Stimulated activated CD8-positive, alpha-beta memory T cell treated with anti-CD3 and anti-CD28 coated beads, Interleukin-7, amount 100 ng/mL, for 1 hour (primary cell): ENCODE results near the gene PCDHGA8.
"Not testable (repeated sequence)": the region's sequence is repeated elsewhere in the genome, so short reads cannot be mapped to it uniquely, and the experiment has no call there.

Experiments used
- DNase-seq, 2 donors: peaks; one replicate each; pipeline ENCODE4 v3.0.0-alpha.2; 2020; ENCODE audit warnings: low read depth in 2 of 2

The PCDHGA8 gene

DNA sequence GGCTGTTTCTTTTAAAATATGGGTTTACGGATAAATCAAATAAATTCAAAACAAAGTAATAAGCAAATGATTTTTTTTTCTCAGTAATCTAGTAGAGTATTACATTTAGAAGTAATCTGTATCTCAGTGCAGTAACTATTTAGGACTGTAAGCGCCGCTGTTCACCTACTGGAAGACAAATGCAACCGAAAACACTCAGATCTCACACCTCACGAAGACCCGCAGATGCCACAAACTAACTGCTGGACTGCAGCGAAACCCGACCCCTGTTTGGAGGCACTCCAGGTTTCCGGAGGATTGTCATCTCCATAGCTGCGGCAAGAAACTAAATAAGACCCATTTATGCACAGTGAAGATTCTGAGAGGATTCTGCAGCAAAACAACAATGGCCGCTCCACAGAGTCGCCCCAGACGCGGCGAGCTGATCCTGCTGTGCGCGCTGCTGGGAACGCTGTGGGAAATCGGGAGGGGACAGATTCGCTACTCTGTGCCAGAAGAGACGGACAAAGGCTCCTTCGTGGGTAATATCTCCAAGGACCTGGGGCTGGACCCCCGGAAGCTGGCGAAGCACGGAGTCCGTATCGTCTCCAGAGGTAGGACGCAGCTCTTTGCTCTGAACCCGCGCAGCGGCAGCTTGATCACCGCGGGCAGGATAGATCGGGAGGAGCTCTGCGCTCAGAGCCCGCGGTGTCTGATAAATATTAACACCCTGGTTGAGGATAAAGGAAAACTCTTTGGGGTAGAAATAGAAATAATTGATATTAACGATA, at the start of gene PCDHGA8:
TSS of gene PCDHGA8 (plus strand) at position 205 of the 770 bp plus-strand sequence. CDS start at position 386, 181 bp downstream.
- DNase-seq = no peak

DNA sequence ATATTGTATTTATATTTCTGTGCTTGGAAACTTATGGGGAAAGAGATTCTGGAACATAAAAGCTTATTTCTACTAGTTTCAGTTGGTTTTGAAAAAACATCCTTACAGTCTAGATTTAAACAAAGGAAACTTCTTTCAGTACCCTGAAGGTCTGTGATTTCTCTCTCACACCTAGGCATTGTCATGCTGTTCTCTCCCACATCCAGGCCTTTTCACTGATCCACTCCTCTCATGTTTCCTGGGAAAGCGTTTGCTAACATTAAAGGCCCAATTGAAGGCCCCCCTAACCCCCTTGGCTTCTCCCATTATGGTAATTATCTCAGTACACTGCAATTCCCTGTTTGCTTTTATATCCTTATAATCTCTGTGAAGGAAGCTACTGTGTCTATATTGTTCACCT, 49.7 kb upstream of the PCDHGA8 start:
- no peak for DNase-seq

DNA sequence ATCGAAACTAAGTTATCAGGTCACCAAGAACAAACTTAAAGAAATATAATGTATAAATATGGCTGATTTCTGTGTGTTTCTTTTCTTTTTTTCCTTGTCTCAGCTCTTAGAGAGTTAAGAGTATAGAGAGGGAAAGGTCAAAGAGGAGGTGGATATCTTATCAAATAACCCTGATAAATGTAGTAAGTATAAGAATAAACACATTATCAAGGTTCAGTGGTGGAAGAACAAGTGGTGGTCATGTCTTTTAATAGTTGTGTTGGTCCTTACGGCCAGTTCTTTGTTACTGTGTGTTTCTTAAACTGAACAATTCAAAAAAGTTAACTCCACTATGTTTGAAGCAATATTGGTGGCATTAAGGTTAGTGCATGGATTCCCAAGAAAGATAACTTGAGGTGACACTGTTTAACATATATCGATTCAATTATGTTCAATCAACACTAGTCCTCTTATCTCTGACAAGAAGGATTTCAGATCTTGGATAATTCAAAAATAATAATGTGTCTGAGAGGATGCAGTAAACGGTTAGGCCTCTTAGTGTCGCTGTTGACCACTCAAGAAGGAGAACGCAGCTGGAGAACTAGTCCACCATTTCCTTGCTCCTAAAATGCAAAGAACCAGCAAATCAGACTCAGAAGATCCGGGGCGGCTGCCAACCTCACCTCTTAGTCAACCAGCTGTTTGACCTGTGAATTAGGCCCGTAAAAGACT, 49.0 kb upstream of the PCDHGA8 start, which contains the start of gene PCDHGA3:
TSS of gene PCDHGA3 (plus strand) at position 588 of the 711 bp plus-strand sequence. CDS start 205 bp downstream, outside the sequence.
- no peak for DNase-seq

DNA sequence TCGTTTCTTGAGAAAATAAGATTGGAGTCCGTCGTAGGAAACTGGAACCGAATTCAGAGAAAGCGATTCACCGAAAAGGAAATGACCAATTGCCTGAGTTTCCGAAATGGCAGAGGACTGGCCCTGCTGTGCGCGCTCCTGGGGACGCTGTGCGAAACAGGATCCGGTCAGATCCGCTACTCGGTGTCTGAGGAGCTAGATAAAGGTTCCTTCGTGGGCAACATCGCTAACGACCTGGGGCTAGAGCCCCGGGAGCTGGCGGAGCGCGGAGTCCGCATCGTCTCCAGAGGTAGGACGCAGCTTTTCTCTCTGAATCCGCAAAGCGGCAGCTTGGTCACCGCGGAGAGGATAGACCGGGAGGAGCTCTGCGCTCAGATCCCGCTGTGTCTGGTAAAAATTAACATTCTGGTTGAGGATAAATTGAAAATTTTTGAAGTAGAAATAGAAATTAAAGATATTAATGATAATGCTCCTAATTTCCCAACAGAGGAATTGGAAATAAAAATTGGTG, 48.4 kb upstream of the PCDHGA8 start:
- DNase-seq = no peak

DNA sequence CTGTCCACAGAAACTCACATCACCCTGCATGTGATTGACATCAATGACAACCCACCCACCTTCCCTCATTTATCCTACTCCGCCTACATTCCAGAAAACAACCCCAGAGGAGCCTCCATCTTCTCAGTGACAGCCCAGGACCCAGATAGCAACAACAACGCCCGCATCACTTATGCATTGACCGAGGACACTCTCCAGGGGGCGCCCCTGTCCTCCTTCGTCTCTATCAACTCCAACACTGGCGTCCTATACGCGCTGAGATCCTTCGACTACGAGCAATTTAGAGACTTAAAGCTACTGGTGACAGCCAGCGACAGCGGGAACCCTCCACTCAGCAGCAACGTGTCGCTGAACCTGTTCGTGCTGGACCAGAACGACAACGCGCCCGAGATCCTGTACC, 47.1 kb upstream of the PCDHGA8 start:
- no peak for DNase-seq

DNA sequence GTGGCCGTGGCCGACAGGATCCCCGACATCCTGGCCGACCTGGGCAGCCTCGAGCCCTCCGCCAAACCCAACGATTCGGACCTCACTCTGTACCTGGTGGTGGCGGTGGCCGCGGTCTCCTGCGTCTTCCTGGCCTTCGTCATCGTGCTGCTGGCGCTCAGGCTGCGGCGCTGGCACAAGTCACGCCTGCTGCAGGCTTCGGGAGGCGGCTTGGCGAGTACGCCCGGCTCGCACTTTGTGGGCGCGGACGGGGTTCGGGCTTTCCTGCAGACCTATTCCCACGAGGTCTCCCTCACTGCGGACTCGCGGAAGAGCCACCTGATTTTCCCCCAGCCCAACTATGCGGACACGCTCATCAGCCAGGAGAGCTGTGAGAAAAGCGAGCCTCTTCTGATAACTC, 46.4 kb upstream of the PCDHGA8 start:
- DNase-seq = not testable (repeated sequence)

DNA sequence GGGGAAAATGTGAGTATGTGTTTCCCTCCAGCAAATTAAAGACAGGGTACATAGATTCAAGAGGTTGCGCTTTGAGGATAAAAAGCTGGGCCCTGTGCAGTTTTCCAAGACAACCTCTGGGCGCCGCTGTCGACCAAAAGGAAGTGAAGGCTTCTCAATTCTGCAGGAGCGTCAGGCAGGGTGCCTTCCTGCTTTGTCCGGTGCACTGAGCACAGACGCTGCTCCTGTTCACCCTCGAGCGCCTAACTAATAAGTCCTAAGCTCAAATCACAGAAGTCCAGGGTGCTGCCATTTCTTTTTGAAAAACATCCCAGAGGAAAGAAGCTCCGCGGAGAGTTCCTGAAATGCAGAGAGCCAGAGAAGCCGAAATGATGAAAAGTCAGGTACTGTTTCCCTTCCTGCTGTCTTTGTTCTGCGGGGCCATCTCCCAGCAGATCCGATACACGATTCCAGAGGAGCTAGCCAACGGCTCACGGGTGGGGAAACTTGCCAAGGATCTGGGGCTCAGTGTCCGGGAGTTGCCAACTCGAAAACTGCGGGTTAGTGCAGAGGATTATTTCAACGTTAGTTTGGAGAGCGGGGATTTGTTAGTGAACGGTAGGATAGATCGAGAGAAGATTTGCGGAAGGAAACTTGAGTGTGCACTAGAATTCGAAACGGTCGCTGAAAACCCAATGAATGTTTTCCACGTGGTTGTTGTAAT, 42.4 kb upstream of the PCDHGA8 start, which contains the start of gene PCDHGB1:
TSS of gene PCDHGB1 (plus strand) at position 183 of the 703 bp plus-strand sequence. CDS start at position 345, 162 bp downstream.
- DNase-seq = no peak

DNA sequence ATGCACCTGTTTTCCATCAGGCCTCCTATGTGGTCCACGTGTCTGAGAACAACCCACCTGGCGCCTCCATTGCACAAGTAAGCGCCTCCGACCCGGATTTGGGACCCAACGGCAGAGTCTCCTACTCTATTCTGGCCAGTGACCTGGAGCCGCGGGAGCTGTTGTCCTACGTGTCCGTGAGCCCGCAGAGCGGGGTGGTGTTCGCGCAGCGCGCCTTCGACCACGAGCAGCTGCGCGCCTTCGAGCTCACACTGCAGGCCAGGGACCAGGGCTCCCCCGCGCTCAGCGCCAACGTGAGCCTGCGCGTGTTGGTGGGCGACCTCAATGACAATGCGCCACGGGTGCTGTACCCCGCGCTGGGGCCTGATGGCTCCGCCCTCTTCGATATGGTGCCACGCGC, 40.8 kb upstream of the PCDHGA8 start:
- DNase-seq = no peak

DNA sequence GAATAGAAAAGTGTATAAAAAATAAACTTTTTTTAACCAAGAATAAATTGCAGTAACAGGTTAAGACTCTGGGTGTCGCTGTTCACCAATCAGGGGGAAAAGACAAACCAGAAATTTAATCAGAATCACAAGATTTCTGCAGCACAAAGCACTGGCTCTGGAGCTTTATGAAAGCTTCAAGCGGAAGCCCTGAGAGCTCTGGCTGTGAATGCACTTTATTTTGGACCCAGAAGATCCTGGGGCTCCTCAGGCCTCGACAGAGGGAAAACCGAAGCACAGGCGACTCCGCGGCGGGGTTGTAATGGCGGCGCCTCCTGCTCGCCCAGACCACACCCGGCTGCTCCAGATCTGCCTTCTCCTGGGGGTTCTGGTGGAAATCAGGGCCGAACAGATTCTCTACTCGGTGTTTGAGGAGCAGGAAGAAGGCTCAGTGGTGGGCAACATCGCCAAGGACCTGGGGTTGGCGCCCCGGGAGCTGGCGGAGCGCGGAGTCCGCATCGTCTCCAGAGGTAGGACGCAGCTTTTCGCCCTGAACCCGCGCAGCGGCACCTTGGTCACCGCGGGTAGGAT, 37.4 kb upstream of the PCDHGA8 start, which contains the start of gene PCDHGA4:
TSS of gene PCDHGA4 (plus strand) at position 122 of the 570 bp plus-strand sequence. CDS start at position 209, 87 bp downstream.
- DNase-seq = no peak

DNA sequence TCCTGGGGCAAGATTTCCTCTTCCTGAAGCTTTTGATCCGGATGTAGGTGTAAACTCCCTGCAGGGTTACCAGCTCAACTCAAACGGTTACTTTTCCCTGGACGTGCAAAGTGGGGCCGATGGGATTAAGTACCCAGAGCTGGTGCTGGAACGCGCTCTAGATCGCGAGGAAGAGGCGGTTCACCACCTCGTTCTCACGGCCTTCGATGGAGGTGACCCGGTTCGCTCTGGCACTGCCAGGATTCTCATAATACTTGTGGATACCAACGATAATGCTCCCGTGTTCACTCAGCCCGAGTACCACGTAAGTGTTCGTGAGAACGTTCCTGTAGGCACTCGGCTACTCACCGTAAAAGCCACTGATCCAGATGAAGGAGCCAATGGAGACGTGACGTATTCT, 36.8 kb upstream of the PCDHGA8 start:
- no peak for DNase-seq

DNA sequence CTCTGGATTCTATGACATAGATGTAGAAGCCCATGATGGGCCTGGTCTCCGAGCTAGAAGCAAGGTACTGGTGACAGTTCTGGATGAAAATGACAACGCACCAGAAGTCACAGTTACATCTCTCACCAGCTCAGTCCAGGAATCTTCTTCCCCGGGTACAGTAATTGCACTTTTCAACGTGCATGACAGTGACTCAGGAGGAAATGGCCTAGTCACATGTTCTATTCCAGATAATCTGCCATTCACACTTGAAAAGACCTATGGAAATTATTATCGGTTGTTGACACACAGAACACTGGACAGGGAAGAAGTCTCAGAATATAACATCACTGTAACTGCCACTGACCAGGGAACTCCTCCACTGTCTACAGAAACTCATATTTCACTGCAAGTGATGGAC, 36.3 kb upstream of the PCDHGA8 start:
- DNase-seq = no peak

DNA sequence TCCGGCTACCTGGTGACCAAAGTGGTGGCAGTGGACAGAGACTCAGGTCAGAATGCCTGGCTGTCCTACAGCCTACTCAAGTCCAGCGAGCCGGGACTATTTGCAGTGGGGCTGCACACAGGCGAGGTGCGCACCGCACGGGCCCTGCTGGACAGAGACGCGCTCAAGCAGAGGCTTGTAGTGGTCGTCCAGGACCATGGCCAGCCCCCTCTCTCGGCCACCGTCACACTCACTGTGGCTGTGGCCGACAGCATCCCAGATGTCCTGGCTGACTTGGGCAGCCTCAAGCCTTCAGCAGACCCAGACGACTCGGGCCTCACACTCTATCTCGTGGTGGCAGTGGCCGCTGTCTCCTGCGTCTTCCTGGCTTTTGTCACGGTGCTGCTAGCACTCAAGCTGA, 35.5 kb upstream of the PCDHGA8 start:
- DNase-seq = no peak

DNA sequence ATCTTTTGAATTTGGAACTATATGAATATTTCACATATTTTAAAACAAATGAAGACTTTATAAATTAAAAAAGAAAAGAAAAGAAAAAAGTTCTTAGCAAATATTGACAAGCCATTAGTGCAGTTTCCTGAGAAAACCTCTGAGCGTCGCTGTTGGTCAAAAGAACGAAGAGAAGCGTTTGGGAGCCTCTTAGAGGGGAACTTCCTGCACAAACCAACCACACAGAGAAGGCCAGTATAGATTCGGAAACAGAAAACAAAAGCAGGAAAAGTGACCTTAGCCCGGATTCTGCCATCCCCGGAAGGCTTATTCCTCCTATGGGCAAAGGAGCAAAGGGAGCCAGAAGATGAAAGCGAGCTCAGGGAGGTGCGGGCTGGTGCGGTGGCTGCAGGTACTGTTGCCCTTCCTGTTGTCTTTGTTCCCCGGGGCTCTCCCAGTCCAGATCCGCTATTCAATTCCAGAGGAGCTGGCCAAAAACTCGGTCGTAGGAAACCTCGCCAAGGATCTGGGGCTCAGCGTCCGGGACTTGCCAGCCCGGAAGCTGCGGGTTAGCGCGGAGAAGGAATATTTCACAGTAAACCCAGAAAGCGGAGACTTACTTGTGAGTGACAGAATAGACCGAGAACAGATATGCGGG, 32.5 kb upstream of the PCDHGA8 start, which contains the start of gene PCDHGB2:
TSS of gene PCDHGB2 (plus strand) at position 205 of the 637 bp plus-strand sequence. CDS start at position 347, 142 bp downstream.
- no peak for DNase-seq

DNA sequence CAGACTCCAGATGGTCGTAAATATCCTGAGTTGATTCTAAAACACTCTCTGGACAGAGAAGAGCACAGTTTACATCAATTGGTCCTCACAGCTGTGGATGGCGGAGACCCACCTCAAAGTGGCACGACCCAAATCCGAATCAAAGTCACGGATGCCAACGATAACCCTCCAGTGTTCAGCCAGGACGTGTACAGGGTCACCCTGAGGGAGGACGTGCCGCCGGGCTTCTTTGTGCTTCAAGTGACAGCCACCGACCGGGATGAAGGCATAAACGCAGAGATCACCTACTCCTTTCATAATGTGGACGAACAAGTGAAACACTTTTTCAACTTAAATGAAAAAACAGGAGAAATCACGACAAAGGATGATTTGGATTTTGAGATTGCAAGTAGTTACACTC, 31.7 kb upstream of the PCDHGA8 start:
- DNase-seq = no peak

DNA sequence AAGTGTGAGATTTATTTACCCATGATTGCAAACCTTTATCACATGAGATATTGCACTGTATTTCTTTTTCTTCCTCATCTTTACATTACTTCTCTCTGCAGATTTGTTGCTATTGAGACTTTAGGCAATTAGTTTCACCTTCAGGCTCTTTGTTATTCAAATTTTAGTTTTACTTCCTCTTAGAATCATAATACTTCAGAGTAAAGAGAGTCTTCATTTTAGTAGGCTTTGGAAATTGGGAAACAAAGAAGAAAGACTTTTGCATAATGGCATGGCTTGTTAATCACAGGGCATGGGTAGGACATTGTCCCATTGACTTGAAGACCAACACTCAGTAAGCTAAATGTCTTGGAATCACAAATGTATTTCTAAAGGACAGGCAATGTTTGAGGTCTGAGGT, 29.7 kb upstream of the PCDHGA8 start:
- no peak for DNase-seq

DNA sequence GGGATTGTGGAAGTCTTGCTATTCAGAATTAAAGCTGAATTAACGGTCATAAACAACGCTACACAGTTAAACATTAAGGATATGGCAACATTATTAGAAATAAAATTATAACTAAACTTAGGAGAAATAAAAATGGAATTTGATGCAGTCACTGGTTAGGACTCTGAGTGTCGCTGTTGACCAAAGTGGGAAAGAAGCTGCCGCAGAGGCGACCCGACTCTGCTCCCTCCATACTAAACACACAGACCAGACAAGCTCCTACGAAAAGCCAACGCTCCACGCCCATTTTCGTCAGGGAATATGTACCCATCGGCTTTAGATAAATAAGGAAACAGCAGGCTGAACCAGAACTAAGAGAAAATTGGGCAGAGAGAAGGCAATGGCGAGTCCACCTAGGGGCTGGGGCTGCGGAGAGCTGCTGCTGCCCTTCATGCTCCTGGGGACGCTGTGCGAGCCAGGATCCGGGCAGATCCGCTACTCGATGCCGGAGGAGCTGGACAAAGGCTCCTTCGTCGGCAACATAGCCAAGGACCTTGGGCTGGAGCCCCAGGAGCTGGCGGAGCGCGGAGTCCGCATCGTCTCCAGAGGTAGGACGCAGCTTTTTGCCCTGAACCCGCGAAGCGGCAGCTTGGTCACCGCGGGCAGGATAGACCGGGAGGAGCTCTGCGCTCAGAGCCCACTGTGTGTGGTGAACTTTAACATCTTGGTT, 28.3 kb upstream of the PCDHGA8 start, which contains the start of gene PCDHGA5:
TSS of gene PCDHGA5 (plus strand) at position 211 of the 709 bp plus-strand sequence. CDS start at position 380, 169 bp downstream.
- no peak for DNase-seq

DNA sequence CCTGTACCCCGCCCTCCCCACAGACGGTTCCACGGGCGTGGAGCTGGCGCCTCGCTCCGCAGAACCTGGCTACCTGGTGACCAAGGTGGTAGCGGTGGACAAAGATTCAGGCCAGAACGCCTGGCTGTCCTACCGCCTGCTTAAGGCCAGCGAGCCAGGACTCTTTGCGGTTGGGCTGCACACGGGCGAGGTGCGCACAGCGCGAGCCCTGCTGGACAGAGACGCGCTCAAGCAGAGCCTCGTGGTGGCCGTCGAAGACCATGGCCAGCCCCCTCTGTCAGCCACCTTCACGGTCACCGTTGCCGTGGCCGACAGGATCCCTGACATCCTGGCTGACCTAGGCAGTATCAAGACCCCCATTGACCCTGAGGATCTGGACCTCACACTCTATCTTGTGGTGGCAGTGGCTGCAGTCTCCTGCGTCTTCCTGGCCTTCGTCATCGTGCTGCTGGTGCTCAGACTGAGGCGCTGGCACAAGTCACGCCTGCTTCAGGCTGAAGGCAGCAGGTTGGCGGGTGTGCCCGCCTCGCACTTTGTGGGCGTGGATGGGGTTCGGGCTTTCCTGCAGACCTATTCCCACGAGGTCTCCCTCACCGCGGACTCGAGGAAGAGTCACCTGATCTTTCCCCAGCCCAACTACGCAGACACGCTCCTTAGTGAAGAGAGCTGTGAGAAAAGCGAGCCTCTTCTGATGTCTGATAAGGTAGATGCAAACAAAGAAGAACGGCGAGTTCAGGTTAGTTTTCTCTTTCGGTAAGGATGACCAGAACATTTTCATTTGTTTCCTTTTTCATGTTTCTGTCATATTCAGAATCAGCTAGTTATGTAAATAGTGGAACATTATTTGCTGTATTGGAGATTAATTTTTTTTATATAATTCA, 26.2 kb upstream of the PCDHGA8 start:
- DNase-seq = no peak

DNA sequence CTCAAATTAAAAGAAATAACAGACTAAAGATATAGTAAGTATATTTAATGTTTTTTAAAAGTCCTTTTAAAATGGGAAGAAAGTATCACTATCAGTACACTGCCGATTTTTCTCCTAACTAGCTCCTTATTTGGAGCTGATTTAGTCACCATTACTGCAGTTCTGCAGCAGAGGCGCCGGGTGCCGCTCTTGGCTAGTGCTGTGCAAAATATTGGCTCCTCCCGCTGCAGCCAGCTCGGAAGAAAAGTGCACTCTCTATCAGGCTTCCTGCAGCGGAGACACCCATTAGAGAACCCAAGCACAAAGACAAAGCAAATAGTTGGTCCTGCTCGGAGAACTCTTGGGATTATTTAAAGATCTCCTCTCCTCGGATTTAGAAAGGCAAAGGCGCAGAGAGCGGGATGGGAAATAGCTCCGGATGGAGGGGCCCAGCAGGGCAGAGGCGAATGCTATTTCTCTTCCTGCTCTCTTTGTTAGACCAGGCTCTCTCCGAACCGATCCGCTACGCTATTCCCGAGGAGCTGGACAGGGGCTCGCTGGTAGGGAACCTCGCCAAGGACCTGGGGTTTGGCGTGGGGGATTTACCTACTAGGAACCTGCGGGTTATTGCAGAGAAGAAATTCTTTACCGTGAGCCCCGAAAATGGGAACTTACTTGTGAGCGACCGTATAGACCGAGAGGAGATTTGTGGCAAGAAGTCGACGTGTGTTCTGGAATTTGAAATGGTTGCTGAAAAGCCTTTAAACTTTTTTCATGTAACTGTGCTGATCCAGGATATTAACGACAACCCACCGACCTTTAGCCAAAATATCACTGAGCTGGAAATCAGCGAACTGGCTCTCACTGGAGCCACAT, 22.2 kb upstream of the PCDHGA8 start, which contains the start of gene PCDHGB3:
TSS of gene PCDHGB3 (plus strand) at position 249 of the 855 bp plus-strand sequence. CDS start at position 402, 153 bp downstream.
- no peak for DNase-seq
